Vagina (tissue), 2 donors: ENCODE results near the gene ERC2.

ENCODE experiments used
- POLR2A ChIP-seq, 2 donors: fragments of 450-650 bp; IDR thresholded peaks; one replicate each; pipeline ENCODE4 v1.6.1; 2017; ENCODE audit warnings: antibody characterized with exemption in 2 of 2, mild to moderate bottlenecking in 2 of 2, moderate library complexity in 2 of 2
- POLR2AphosphoS5 ChIP-seq, 2 donors: sonication (generic); formaldehyde crosslinking; IDR thresholded peaks; one replicate each; pipeline ENCODE4 v1.9.0; 2017; ENCODE audit warnings: antibody characterized with exemption in 2 of 2, mild to moderate bottlenecking in 2 of 2, low read depth in 1 of 2; ENCODE audit not compliant: insufficient read depth in 1 of 2
- TF ChIP-seq, protein P1 (sequence below), 3 experiments: fragments of 450-650 bp in 2 of 3; fragments of 200-600 bp in 1 of 3; sonication (generic) in 1 of 3; IDR thresholded peaks; one replicate each; pipeline ENCODE4 v1.5.1; 2017 to 2019; ENCODE audit warnings: antibody characterized with exemption in 3 of 3, mild to moderate bottlenecking in 2 of 3, moderate library complexity in 2 of 3

DNA sequence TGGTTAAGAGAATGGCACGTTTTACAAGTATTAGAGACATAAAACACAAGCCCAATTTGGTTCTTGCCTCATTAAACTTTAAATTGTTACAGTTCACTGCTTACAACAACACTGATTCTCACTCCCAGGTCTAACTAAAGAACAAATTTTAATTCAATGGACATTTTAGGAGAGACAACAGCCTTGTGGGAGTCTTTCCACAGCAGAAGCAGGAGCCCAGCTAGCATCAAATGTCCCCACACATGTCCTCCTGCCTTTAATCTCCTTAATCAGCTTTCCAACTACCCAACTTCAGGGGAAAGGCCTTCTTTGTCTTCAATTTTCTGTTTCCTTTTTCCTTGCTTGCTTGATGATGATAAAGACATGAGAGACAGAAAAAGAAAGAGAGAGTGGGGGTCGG lies 693.4 kb downstream of the ERC2 start:
- TF ChIP-seq, protein P1, sequence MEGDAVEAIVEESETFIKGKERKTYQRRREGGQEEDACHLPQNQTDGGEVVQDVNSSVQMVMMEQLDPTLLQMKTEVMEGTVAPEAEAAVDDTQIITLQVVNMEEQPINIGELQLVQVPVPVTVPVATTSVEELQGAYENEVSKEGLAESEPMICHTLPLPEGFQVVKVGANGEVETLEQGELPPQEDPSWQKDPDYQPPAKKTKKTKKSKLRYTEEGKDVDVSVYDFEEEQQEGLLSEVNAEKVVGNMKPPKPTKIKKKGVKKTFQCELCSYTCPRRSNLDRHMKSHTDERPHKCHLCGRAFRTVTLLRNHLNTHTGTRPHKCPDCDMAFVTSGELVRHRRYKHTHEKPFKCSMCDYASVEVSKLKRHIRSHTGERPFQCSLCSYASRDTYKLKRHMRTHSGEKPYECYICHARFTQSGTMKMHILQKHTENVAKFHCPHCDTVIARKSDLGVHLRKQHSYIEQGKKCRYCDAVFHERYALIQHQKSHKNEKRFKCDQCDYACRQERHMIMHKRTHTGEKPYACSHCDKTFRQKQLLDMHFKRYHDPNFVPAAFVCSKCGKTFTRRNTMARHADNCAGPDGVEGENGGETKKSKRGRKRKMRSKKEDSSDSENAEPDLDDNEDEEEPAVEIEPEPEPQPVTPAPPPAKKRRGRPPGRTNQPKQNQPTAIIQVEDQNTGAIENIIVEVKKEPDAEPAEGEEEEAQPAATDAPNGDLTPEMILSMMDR (IDR thresholded peaks at IDR 0.05) = no peak
- no peak for TF ChIP-seq POLR2A (IDR thresholded peaks at IDR 0.05)
- TF ChIP-seq POLR2AphosphoS5 (IDR thresholded peaks at IDR 0.05; ENCODE audit: insufficient read depth in 1 of 2, low read depth in 1 of 2) = no peak
